Activated CD8-positive, alpha-beta memory T cell treated with anti-CD3 and anti-CD28 coated beads, Interleukin-2, amount 50 U/mL, for 4 hours (primary cell): Measurements from ENCODE around the gene DYRK3.

ENCODE experiments used
- DNase-seq: peaks from one replicate; pipeline ENCODE4 v3.0.0-alpha.2; 2020

DYRK3 gene

DNA sequence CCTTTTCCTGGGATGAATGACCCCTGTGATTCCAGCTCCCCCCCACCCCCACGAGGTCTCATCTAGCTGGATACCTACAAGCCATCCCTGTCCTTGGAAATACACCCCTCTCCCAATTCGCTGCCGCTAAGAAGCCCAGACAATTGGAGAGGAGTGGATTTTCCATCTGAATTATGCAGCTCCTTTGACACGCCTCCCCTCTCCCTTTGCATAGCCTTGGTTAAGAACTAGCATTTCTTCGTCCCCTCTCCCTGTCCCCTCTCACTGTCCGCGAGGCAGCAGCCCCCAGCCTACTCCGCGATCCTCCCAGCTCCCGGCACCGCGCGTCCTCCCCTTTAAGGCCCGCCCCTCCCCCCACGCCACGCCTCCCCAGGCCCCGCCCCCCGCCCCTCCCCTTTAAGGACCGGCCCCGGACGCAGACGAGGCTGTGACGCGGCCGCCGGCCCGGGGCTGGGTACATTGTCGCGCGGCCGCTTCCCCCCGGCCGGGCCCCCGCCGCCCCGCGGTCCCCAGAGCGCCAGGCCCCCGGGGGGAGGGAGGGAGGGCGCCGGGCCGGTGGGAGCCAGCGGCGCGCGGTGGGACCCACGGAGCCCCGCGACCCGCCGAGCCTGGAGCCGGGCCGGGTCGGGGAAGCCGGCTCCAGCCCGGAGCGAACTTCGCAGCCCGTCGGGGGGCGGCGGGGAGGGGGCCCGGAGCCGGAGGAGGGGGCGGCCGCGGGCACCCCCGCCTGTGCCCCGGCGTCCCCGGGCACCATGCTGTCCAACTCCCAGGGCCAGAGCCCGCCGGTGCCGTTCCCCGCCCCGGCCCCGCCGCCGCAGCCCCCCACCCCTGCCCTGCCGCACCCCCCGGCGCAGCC, 49.4 kb downstream of the DYRK3 start, which contains the start of gene MAPKAPK2:
TSS of gene MAPKAPK2 (plus strand) at position 428 of the 856 bp plus-strand sequence. CDS start at position 753, 325 bp downstream.
- peak; percentile 75 for DNase-seq

DNA sequence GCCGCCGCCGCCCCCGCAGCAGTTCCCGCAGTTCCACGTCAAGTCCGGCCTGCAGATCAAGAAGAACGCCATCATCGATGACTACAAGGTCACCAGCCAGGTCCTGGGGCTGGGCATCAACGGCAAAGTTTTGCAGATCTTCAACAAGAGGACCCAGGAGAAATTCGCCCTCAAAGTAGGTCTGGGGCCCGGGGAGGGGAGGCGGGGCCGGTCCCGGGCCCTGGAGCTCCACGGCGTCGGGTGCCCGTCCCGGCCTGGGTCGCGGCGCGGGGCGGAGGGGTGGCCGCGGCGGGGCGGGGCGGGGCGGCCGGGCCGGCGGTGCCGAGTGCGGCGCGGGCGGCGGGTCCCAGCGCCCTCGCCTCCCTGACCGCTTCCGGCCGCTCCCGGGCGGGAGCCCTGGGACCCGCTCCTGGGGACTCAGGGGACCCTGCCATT, 50.0 kb downstream of the DYRK3 start:
- peak; percentile 52 for DNase-seq

DNA sequence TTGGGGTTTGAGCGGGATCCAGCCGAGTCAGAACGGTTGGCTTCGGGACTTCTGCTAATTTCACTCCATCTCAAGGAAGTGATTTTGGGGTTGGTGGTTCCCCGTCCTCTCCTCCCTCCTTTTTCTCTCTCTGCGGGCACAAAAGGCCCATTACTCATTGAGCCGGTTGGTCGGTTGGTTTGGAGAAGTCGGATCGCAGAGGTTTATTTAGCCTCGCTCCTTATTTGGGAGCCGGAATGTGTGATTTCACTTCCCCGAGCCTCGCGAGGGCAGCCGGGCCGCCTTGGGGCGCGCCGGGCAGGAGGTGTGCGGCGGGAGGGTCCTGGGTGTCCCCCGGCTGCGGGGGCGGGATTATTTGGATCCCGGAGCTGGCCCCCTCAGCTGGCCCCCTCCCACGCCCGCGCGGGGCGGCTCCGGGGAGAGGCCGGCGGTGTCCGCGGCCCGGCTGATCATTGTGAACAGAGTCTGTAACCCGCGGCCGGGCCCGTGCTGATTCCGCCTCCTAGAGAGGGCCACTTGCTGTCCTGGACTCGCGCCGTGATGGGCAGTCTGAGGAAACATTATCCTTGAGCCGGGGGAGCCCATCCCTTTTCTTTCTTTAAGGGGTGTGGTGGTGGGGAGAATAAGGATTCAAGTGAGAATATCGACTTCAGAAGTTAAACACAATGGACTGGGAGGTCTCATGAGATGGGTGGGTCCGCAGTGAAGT, 50.6 kb downstream of the DYRK3 start:
- DNase-seq = peak; percentile 35

DNA sequence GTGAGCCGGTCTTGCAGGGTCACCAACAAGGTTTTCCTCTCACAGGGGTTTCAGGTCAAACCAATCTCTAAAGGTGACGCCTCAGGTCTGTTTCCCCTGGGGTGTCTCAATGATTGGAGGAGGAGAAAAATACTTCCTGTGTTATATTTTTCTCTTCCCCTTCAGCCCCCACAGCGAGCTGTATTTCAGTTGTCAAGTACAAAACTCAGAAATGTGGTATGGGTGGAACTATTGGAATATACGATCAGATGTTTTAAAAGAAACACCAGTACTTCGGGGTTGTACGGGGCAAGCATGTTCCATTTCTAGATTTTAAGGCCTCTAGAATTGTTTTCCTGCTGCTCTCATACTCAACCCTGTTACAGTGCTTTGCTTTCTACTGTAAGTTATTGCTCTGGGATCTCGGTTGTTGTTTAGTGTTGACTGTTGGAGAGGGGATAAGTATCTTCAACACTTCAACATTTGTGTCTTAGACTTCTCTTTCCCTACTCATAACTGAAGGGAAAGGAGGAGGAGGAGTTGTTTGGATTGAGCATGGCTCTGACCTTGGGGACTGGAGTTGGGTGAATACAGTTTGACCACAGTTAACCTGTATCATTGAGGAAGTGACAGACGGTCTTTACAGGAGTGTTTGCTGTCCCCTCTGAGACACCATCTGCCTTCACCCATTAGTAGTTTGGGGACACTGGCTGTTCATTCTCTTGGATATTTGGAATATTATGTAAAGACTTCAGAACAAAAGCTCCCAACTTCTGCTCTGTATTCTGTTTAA, 51.3 kb downstream of the DYRK3 start:
- no peak for DNase-seq

DNA sequence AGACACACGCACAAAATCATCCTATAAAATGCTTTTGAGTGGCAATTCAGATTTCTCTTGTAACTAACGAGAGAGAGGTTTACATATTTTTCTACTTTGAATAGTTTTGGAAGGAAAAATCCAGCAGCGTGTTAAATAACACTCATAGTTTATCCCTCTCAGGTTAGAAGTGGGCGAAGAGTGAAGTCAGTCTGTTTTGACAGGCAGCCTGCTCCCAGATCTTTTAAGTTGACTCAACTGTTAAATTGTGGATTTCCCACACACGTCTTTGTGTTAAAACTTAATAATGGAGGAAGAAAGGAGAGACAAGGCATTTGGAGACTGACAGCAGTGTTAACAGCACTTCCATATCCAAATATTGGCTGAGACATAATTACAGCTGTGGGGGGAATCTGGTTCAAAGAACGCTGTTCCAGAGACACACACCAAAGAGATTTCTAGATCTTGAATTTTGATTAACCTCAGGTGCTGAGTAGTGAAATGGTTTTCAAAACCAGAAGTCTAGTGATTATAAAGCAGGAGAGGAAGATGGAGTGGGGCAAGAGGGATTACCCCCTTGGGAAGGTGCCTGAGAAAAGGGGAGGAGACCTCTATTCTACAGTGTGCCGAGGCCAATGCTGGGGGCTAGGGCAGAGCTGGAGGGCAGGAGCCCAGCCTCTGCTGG, 52.0 kb downstream of the DYRK3 start:
- DNase-seq = no peak

DNA sequence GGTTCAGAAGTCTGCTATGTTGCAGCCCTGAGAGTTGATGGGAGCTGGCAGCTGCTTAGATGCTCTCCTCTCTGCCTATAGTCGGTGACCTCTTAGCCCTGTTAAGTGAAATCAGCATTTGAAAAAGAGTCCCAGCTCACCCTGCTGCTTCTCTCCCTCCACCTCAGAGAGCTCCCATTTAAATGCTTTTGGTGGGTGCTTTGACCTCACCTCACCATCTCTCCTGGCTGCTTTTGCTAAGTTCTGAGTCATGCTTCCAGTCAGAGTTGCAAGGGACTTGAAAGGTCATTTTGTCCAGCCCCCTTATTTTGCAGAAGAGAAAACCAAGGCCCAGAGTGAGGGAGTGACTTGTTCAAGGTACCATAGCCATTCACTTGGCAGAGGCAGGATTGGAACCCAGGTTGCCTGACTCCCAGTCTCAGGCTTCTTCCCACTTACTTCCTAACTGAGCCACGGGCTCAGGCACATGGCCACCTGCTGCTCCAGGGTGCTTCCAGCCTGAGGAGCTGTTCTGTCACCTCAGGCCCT, 52.6 kb downstream of the DYRK3 start:
- DNase-seq = no peak

DNA sequence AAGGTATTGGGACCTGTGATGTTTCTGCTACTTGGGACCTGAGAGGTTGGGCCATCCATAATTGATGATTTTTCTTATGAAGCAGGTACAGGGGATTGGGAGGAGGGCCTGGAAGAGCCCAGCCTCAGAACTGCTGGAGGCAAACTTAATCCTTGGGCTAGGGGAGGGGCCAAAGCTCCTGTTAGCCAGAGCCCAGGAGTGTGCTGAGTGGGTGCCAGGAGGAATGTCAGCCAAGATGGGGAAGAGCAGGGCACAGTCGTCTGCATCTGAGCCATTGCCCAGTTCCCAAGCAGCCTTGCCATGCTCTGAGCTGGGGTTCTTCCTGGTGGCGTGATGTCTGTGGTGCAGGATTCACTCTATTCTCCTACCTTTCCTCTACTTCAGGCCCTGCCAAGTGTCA, 55.2 kb downstream of the DYRK3 start:
- no peak for DNase-seq

DNA sequence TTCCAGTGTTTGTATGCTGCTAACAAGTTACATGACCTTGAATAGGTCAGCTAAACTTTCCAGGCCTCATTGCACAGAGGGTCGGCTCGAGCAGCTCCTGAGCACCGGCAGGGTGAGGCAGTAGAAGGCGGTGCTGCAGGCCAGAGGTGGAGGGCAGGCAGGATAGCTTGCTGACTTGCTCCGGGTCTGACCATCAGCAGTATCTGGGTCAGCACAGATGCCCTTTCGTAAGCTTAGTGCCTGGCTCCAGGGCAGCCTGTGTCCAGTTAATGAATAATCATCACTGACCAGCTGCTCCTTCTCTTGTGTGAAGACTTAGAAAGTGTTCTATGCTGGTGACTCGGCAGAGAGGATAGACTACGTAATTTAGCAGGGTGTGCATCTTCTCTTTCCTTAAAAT, 56.3 kb downstream of the DYRK3 start:
- DNase-seq = no peak

DNA sequence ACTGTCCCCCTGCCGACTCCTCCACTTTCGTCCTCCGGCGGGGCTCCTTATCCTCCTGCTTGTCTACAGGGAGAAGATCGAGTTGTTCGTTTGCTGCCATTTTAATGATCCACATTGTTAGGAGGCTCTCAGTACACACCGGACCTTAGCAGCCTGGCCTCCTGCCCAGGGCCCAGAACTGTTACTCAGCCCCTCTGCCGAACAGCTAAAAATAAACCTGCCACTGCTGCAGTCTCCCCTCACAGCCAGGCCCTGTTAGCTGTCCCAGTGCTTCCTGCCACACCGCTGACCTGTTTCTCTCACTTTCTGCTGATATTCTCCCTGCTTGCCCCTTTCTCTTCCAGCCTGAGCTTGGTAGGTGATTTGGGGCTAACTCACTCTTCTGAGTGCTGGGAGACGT, 57.7 kb downstream of the DYRK3 start:
- DNase-seq = no peak

DNA sequence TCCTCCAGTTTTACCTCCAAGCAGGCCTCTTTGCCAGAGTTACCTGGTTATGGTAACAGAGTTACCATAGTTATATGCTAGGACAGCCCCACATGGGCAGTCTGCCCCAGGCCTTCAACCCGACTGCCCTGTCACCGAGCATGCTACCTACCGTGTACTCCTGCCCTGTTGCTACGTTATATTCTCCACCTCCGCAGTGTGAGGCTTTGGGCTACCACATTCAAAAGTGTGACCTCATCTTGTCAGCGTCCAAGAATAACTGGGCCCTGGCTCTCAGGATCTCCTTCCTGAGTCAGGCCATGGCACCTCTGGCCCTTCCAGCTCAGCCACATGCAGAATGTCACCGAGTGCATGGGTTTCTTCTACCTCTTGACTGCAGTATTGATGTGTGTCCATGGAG, 58.3 kb downstream of the DYRK3 start:
- DNase-seq = no peak

DNA sequence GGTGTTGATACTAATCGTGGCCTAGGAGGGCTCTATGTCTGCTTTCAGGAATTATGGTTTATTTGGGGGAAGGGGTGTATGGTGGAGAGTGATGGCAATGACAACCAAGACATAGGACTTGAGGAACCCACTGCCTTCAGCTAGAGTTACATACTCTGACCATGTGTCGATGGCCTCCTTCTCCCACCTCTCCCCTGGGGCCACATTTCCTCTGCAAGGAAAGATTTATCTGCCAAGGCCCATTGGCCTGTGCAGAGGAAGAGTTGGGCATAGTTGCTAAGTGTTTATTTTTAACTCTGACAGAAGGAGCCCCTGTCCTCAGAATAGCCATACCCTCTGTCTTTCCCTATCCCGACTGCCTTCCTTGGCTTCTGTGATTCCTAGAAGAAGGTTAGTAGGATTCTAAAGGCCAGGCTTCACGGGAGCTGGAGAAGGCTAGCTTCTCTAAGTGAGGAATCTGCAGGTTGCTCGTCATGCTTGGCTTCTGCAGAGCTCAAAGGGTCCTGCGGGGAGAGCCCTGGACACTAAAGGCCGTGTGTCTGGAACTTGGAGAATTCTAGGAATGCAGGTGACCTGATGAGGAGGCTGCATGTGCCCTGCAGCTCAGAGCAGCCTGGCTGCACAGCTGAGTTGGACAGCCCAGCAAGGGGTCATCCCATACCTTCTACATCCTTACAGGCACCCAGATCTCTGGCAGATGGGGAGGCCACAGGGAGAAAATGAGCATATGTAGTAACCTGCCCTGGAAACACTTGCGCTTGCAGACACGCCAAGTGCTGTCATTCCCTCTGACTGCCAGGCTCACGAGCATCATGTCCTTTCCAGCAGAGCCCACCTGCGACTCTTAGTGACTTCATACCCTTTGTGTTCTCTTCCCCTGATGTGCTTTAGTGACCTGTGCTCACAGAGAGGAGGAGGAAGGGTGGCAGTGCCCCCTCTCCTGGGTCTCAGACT, 59.1 kb downstream of the DYRK3 start:
- DNase-seq = no peak

DNA sequence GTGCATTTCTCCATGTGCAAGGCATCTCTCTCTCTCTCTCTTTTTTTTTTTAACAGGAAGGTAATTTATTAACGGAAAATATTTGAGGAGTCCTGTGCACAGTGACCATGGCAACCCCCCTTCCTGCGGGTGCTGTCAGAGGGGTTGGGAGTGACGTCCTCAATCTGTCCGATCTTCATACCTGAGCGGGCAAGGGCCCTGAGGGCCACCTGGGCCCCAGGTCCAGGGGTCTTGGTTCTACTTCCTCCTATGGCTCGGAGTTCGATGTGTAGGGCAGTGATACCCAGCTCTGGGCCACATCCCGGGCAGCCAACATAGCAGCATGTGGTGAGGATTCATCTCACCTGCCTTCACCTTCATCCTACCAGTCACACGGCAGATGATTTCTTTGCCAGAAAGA, 60.4 kb downstream of the DYRK3 start:
- no peak for DNase-seq

DNA sequence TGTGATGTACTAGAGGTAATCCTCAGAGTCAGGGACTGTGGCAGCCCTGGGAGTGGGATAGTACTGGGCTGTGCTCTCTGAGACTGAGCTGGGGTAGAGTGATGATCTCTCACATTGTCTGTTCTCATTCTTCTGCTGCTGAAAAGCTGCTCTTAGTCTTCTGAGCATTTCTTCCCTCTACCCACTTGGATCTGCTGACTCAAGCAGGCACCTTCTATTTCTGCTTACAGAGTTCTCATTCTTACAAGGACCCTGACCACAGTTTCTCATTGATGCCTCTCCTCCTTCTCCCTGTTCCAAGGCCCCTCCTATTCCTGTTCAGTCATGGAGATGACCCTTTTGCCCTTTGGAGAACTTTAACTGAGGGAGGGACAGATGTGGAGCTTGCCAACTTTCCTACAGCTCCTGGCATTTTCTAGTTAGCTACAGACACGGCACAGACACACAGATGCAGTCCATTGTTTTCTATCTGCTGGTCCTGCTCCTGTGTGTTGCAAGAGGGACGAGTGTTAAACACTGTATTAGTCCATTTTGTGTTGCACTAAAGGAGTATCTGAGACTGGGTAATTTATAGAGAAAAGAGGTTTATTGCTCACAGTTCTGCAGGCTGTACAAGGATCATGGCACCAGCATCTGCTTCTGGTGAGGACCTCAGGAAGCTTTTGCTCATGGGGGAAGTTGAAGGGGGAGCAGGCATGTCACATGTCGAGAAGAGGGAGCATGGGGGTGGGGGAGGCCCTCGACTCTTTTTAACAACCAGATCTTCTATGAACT, 61.7 kb downstream of the DYRK3 start:
- no peak for DNase-seq

DNA sequence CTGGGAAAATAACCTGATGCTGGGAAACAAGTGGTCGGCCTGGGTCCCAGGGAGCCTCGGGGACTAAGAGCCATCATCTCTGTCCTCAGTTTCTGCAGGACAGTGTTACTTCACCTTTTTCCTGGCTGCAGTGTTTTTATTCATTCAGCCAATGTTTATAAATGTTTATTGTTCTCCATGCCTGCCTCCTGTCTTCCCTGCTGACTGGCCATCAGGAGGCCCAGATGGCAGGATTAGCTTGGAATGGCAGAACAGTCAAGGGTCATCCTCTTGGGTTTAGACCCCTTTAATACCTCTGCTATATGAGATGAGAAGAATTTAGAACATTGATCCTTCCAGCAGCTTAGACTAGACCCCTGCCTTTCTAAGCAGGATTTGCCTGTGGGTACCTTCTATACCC, 62.7 kb downstream of the DYRK3 start:
- no peak for DNase-seq
